ENCODE data around the gene CFAP410.

Gene CFAP410

DNA sequence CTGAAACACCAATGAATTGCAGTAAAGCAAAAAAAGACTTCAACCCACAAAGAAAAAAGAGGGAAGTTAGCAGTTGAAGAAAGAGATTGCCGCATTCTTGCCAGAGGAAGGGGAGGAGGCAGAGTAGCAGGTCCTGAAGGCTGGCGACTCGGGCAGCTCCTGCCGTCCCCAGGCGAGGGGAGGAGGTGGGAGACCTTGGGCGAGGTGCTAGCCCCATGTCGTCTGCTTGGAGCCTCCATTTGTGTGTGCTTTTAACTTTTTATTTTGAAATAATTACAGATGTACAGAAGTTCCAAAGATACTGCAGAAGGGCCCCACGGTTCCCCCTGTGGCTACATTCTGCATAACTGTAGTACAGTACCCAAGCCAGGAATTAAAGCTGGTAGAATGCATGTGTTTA, 21.0 kb upstream of the CFAP410 start:
- TF ChIP-seq, protein P1, sequence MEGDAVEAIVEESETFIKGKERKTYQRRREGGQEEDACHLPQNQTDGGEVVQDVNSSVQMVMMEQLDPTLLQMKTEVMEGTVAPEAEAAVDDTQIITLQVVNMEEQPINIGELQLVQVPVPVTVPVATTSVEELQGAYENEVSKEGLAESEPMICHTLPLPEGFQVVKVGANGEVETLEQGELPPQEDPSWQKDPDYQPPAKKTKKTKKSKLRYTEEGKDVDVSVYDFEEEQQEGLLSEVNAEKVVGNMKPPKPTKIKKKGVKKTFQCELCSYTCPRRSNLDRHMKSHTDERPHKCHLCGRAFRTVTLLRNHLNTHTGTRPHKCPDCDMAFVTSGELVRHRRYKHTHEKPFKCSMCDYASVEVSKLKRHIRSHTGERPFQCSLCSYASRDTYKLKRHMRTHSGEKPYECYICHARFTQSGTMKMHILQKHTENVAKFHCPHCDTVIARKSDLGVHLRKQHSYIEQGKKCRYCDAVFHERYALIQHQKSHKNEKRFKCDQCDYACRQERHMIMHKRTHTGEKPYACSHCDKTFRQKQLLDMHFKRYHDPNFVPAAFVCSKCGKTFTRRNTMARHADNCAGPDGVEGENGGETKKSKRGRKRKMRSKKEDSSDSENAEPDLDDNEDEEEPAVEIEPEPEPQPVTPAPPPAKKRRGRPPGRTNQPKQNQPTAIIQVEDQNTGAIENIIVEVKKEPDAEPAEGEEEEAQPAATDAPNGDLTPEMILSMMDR (IDR thresholded peaks at IDR 0.05; ENCODE audit: unreplicated experiment in 3 of 3), result no peak
- Mint-ChIP-seq H3K4me1 (peaks cover 5% of the 10 kb centered on the region), H3K27me3 (ENCODE audit: low read depth) (no peaks in the 10 kb centered on the region), H3K36me3 (ENCODE audit: low read depth) (no peaks in the 10 kb centered on the region), H3K27ac (no peak overlapping the region), H3K4me3 (no peak overlapping the region), H3K9me3 (peaks cover 10% of the 10 kb centered on the region)

DNA sequence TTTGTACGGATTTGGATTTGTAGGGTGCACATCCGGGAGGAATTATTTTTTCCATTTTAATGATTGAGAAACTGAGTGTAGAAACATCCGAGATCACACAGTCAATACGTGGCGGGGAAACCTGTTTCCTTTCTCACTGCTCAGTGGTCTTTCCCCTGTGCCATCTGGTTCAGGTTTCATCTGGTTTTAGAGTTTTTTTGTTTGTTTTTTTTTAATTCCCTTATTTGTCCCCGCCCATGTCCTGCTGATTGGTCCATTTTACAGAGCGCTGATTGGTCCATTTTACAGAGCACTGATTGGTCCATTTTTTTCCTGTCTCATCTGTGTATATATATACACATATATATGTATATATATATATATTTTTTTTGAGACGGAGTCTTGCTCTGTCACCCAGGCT, 20.2 kb upstream of the CFAP410 start:
- Mint-ChIP-seq H3K27ac (no peak overlapping the region), H3K4me1 (peaks cover 9% of the 10 kb centered on the region), H3K9me3 (peaks cover 10% of the 10 kb centered on the region), H3K27me3 (ENCODE audit: low read depth) (no peaks in the 10 kb centered on the region), H3K4me3 (no peak overlapping the region), H3K36me3 (ENCODE audit: low read depth) (no peaks in the 10 kb centered on the region)
- TF ChIP-seq, protein P1 (IDR thresholded peaks at IDR 0.05; ENCODE audit: unreplicated experiment in 3 of 3), result no peak

DNA sequence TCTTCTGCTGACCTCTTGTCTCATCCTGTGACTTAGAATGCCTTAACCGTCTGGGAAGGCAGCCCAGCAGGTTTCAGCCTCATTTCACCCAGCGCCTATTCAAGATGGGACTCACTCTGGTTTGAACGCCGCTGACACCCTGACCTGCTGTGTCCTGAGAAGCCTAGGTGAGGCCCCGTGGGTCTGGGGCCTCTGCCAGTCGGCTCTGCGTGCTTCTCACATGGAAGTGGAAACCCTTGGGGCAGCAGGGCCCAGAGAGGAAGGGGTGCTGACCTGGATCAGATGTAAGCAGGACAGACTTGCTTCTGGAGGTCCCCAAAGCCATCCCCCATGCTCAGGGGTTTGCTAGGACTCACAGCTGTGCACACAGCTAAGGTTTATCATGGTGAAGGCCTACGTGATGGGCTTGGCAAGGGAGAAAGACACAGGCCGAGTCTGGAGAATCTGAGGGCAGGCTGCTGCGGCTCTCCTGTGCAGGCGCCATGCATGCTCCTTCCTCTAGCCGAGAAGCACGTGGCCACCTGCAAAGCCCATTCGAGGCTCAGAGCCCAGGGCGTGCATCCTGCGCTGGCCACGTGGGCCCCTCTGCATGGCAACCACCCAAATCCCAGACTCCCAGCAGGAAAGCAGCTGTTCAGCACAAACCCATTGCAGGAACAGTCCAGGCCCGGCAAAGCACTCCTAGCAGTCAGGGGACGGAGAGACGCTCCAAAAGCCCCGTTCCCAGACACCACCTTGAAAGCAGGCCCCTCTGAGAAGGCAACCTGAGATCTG, 18.1 kb upstream of the CFAP410 start:
- Mint-ChIP-seq H3K9me3 (no peaks in the 10 kb centered on the region), H3K4me1 (peaks cover 11% of the 10 kb centered on the region), H3K4me3 (no peak overlapping the region), H3K36me3 (ENCODE audit: low read depth) (no peaks in the 10 kb centered on the region), H3K27me3 (ENCODE audit: low read depth) (no peaks in the 10 kb centered on the region), H3K27ac (no peak overlapping the region)
- TF ChIP-seq, protein P1 (IDR thresholded peaks at IDR 0.05; ENCODE audit: unreplicated experiment in 3 of 3), result no peak

DNA sequence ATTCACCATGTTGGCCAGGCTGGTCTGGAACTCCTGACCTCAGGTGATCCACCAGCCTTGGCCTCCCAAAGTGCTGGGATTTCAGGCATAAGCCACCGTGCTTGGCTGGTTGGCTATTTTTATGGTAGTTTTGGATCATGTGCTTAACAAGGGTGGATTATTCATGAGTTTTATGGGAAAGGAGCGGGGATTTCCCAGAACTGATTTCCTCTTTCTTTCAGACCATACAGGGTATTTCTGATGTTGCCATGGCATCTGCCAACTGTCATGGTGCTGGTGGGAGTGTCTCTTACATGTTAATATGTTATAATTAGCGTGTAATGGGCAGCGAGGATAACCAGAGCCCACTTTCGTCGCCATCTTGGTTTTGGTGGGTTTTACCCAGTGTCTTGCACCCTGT, 17.4 kb upstream of the CFAP410 start:
- no peak overlapping the region for H3K27ac Mint-ChIP-seq
- no peaks in the 10 kb centered on the region for H3K9me3 Mint-ChIP-seq
- TF ChIP-seq, protein P1 (IDR thresholded peaks at IDR 0.05; ENCODE audit: unreplicated experiment in 3 of 3), result no peak
- H3K27me3 Mint-ChIP-seq (ENCODE audit: low read depth), result no peaks in the 10 kb centered on the region
- H3K36me3 Mint-ChIP-seq (ENCODE audit: low read depth), result no peaks in the 10 kb centered on the region
- H3K4me3 Mint-ChIP-seq, result no peak overlapping the region
- H3K4me1 Mint-ChIP-seq, result peaks cover 11% of the 10 kb centered on the region

DNA sequence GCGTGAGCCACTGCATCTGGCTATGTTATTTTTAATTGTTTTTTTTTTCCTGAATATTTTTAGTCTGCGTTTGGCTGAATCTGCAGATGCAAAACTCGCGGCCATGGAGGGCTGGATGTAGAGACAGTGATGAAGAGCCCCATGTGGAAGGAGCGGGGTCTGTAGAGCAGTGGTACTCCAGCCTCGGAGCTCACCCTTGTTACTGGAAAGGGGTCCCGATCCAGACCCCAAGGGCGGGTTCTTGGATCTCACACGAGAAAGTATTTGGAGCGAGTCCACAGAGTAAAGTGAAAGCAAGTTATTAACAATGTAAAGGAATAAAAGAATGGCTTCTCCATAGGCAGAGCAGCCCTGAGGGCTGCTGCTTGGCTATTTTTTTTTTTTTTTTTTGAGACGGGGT, 17.0 kb upstream of the CFAP410 start:
- no peak overlapping the region for H3K4me3 Mint-ChIP-seq
- H3K27ac Mint-ChIP-seq, result no peak overlapping the region
- no peaks in the 10 kb centered on the region for H3K9me3 Mint-ChIP-seq
- H3K36me3 Mint-ChIP-seq (ENCODE audit: low read depth), result no peaks in the 10 kb centered on the region
- TF ChIP-seq, protein P1 (IDR thresholded peaks at IDR 0.05; ENCODE audit: unreplicated experiment in 3 of 3), result no peak
- no peaks in the 10 kb centered on the region for H3K27me3 Mint-ChIP-seq (ENCODE audit: low read depth)
- H3K4me1 Mint-ChIP-seq, result peaks cover 11% of the 10 kb centered on the region
